Neuron (in vitro differentiated cells): Measurements from ENCODE around the gene TBC1D16.

Experiments
- H2AFZ ChIP-seq: one replicate; pipeline ENCODE4 v1.6.1; 2013; ENCODE audit warnings: low read depth, mild to moderate bottlenecking, inconsistent platforms, low read length, moderate library complexity
- H3K27me3 ChIP-seq: one replicate; pipeline ENCODE4 v1.6.1; 2013; ENCODE audit warnings: low read length; ENCODE audit not compliant: insufficient read depth
- H3K36me3 ChIP-seq: one replicate; pipeline ENCODE4 v1.6.1; 2013; ENCODE audit warnings: low read length; ENCODE audit not compliant: insufficient read depth
- H3K4me1 ChIP-seq: one replicate; pipeline ENCODE4 v1.6.1; 2013; ENCODE audit warnings: low read length; ENCODE audit not compliant: insufficient read depth
- H3K4me3 ChIP-seq: 2 replicates; pipeline ENCODE4 v1.5.1; 2013; ENCODE audit warnings: mild to moderate bottlenecking, low read length, moderate library complexity
- H3K9me3 ChIP-seq: one replicate; pipeline ENCODE4 v1.6.1; 2013; ENCODE audit warnings: low read length

Gene TBC1D16

GRCh38 chr17:80045703-80046102, 10.0 kb upstream of the TBC1D16 start:
- Histone ChIP-seq H3K4me3 (no peak overlapping the region), H3K36me3 (peaks cover 58% of the 10 kb centered on the region)

GRCh38 chr17:80043963-80044362, 8.3 kb upstream of the TBC1D16 start:
- Histone ChIP-seq H3K27me3 (no peaks in the 10 kb centered on the region), H3K4me1 (no peaks in the 10 kb centered on the region), H2AFZ (no peak overlapping the region), H3K4me3 (no peak overlapping the region), H3K9me3 (peaks cover 9% of the 10 kb centered on the region), H3K36me3 (peaks cover 53% of the 10 kb centered on the region)

More at GRCh38 chr17:80045703-80046102, 10.0 kb upstream of the TBC1D16 start:
- peaks cover 9% of the 10 kb centered on the region for H3K9me3 ChIP-seq
- H2AFZ ChIP-seq: no peak overlapping the region
- no peaks in the 10 kb centered on the region for H3K27me3 ChIP-seq
- no peaks in the 10 kb centered on the region for H3K4me1 ChIP-seq

GRCh38 chr17:80036715-80037477, 1.2 kb upstream of the TBC1D16 start:
- Histone ChIP-seq H3K36me3 (peaks cover 18% of the 10 kb centered on the region), H3K4me1 (peaks cover 28% of the 10 kb centered on the region), H3K9me3 (peaks cover 3% of the 10 kb centered on the region), H3K4me3 (peak overlapping the region; percentile 76), H3K27me3 (no peaks in the 10 kb centered on the region), H2AFZ (peak overlapping the region; percentile 72)

- H3K36me3 ChIP-seq: peaks cover 11% of the 10 kb centered on the region
- no peaks in the 10 kb centered on the region for H3K27me3 ChIP-seq
- H3K4me1 ChIP-seq: peaks cover 28% of the 10 kb centered on the region
- peak within 1 kb of the TSS; percentile 76 for H3K4me3 ChIP-seq
- peak within 1 kb of the TSS; percentile 72 for H2AFZ ChIP-seq
- no peaks in the 10 kb centered on the region for H3K9me3 ChIP-seq
Measured at GRCh38 chr17:80035937-80036714, 454 bp upstream of the TBC1D16 start, which contains the start of gene CCDC40. CCDC40 (plus strand) TSS chr17:80036642; CDS start chr17:80036663, 21 bp downstream.

- Histone ChIP-seq H3K9me3 (peaks cover 3% of the 10 kb centered on the region), H2AFZ (no peak overlapping the region), H3K36me3 (peaks cover 2% of the 10 kb centered on the region), H3K4me1 (peaks cover 28% of the 10 kb centered on the region), H3K27me3 (no peaks in the 10 kb centered on the region), H3K4me3 (peak overlapping the region; percentile 62)
Measured at GRCh38 chr17:80034791-80035686, 633 bp downstream of the TBC1D16 start.

GRCh38 chr17:80033840-80034239, 1.8 kb downstream of the TBC1D16 start:
- H3K9me3 ChIP-seq: peaks cover 3% of the 10 kb centered on the region
- no peak overlapping the region for H3K4me3 ChIP-seq

GRCh38 chr17:80032614-80033171, 3.0 kb downstream of the TBC1D16 start:
- no peak overlapping the region for H2AFZ ChIP-seq
- no peaks in the 10 kb centered on the region for H3K27me3 ChIP-seq
- H3K4me3 ChIP-seq: no peak overlapping the region
- peaks cover 3% of the 10 kb centered on the region for H3K9me3 ChIP-seq
- peaks cover 5% of the 10 kb centered on the region for H3K36me3 ChIP-seq
- H3K4me1 ChIP-seq: peaks cover 24% of the 10 kb centered on the region

More at GRCh38 chr17:80033840-80034239, 1.8 kb downstream of the TBC1D16 start:
- Histone ChIP-seq H3K4me1 (peaks cover 28% of the 10 kb centered on the region), H3K36me3 (no peaks in the 10 kb centered on the region), H2AFZ (no peak overlapping the region), H3K27me3 (no peaks in the 10 kb centered on the region)

GRCh38 chr17:80031691-80032430, 3.8 kb downstream of the TBC1D16 start:
- Histone ChIP-seq H3K4me1 (peaks cover 23% of the 10 kb centered on the region), H3K36me3 (peaks cover 7% of the 10 kb centered on the region), H2AFZ (no peak overlapping the region), H3K9me3 (peaks cover 3% of the 10 kb centered on the region), H3K4me3 (no peak overlapping the region), H3K27me3 (no peaks in the 10 kb centered on the region)

GRCh38 chr17:80030730-80031410, 4.8 kb downstream of the TBC1D16 start:
- Histone ChIP-seq H3K36me3 (peaks cover 7% of the 10 kb centered on the region), H2AFZ (no peak overlapping the region)

GRCh38 chr17:80029258-80029974, 6.3 kb downstream of the TBC1D16 start:
- Histone ChIP-seq H3K36me3 (peaks cover 7% of the 10 kb centered on the region), H3K4me1 (peaks cover 19% of the 10 kb centered on the region), H3K9me3 (peaks cover 3% of the 10 kb centered on the region), H2AFZ (no peak overlapping the region), H3K27me3 (no peaks in the 10 kb centered on the region), H3K4me3 (no peak overlapping the region)

More at GRCh38 chr17:80030730-80031410, 4.8 kb downstream of the TBC1D16 start:
- no peak overlapping the region for H3K4me3 ChIP-seq
- H3K27me3 ChIP-seq: no peaks in the 10 kb centered on the region
- peaks cover 3% of the 10 kb centered on the region for H3K9me3 ChIP-seq
- peaks cover 23% of the 10 kb centered on the region for H3K4me1 ChIP-seq

- Histone ChIP-seq H3K9me3 (peaks cover 3% of the 10 kb centered on the region), H3K4me3 (no peak overlapping the region), H3K4me1 (peaks cover 6% of the 10 kb centered on the region), H3K36me3 (peaks cover 7% of the 10 kb centered on the region), H3K27me3 (no peaks in the 10 kb centered on the region), H2AFZ (no peak overlapping the region)
Measured at GRCh38 chr17:80028030-80028429, 7.6 kb downstream of the TBC1D16 start.
